Breast epithelium (tissue), 4 donors: ENCODE data around the gene REM2. TPM values are rescaled to one million over a fixed set of nuclear protein-coding genes. Genes with fewer than 3 reads are reported as not detected.

Experiments
- DNase-seq, 2 donors: peaks; one replicate each; pipeline ENCODE4 v3.0.0-alpha.2; 2019; ENCODE audit warnings: low spot score in 2 of 2
- H3K27ac ChIP-seq, 2 donors: fragments of 200-600 bp; sonication (generic) in 1 of 2; one replicate each; pipeline ENCODE4 v1.5.1; 2016 to 2019; ENCODE audit warnings: mild to moderate bottlenecking in 1 of 2
- H3K27me3 ChIP-seq, 2 donors: fragments of 200-600 bp; sonication (generic) in 1 of 2; one replicate each; pipeline versions ENCODE4 v1.5.1 to v1.6.0; 2017 to 2019; ENCODE audit warnings: control low read depth in 1 of 2, mild to moderate bottlenecking in 1 of 2
- H3K36me3 ChIP-seq: fragments of 200-600 bp; one replicate; pipeline ENCODE4 v1.5.1; 2019
- H3K4me1 ChIP-seq, 2 donors: fragments of 200-600 bp; sonication (generic); one replicate each; pipeline ENCODE4 v1.5.1; 2016 to 2019; ENCODE audit warnings: control low read depth in 1 of 2
- H3K4me3 ChIP-seq, 3 donors: fragments of 200-600 bp; sonication (generic); 1 replicate in 2 of 3; 2 replicates in 1 of 3; pipeline ENCODE4 v1.5.1; 2016 to 2019; ENCODE audit warnings: mild to moderate bottlenecking in 3 of 3, moderate library complexity in 2 of 3
- H3K9me3 ChIP-seq, 2 donors: fragments of 200-600 bp; sonication (generic) in 1 of 2; one replicate each; pipeline ENCODE4 v1.5.1; 2016 to 2019; ENCODE audit warnings: control low read depth in 1 of 2
- POLR2A ChIP-seq: fragments of 450-650 bp; IDR thresholded peaks from one replicate; pipeline ENCODE4 v1.6.1; 2016; ENCODE audit warnings: antibody characterized with exemption, mild to moderate bottlenecking, moderate library complexity
- POLR2AphosphoS5 ChIP-seq, 3 donors: sonication (generic); formaldehyde crosslinking; IDR thresholded peaks; one replicate each; pipeline ENCODE4 v1.6.1; 2017; ENCODE audit warnings: antibody characterized with exemption in 3 of 3
- intact Hi-C: fragments of 100-400 bp; cut with DNase I; formaldehyde crosslinking; loops from one replicate; pipeline ENCODE4 v1.15.1; 2023; ENCODE audit warnings: low total_unique reads
- total RNA-seq, 3 donors: library from RNA; depleted of rRNA; stranded (reverse); fragments of >200 nt; gene quantifications; one replicate each; pipeline ENCODE4 v1.1.0, GENCODE V29; 2016
- TF ChIP-seq, protein P1 (sequence below), 3 donors: fragments of 450-650 bp; IDR thresholded peaks; one replicate each; pipeline ENCODE4 v1.5.1; 2016 to 2017; ENCODE audit warnings: antibody characterized with exemption in 3 of 3, mild to moderate bottlenecking in 3 of 3, moderate library complexity in 3 of 3

Gene REM2
- total RNA-seq, 3 donors from 2014 or later: 0.96 to 1.3 (median 1.2) TPM

DNA sequence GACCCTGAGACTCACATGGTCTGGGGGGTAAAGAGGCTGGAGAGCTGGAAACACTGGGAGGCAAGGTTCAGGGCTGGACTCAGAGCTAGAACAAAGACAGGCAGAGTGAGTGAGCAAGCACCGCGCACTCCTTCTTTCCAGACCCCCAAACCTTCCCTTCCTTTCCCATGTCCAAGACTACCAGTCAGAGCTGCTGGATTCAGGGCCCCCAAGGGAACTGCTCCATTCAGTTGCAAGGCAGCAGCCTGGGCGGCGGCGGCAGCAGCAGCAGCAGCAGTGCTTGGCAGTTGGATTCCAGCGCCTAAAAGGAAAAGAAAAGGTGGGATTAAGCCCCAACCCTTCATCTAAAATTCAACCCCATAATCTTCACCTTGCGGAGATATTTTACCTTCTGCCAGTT lies 18.8 kb downstream of the REM2 start:
- intact Hi-C loops: no loop called here

GRCh38 chr14:22903742-22904087 lies 20.7 kb downstream of the REM2 start:
- TF ChIP-seq POLR2A (no peak), POLR2AphosphoS5 (IDR thresholded peaks at IDR 0.05) (no peak)
- TF ChIP-seq, protein P1, sequence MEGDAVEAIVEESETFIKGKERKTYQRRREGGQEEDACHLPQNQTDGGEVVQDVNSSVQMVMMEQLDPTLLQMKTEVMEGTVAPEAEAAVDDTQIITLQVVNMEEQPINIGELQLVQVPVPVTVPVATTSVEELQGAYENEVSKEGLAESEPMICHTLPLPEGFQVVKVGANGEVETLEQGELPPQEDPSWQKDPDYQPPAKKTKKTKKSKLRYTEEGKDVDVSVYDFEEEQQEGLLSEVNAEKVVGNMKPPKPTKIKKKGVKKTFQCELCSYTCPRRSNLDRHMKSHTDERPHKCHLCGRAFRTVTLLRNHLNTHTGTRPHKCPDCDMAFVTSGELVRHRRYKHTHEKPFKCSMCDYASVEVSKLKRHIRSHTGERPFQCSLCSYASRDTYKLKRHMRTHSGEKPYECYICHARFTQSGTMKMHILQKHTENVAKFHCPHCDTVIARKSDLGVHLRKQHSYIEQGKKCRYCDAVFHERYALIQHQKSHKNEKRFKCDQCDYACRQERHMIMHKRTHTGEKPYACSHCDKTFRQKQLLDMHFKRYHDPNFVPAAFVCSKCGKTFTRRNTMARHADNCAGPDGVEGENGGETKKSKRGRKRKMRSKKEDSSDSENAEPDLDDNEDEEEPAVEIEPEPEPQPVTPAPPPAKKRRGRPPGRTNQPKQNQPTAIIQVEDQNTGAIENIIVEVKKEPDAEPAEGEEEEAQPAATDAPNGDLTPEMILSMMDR (IDR thresholded peaks at IDR 0.05): no peak
- intact Hi-C loops: no loop called here
- Histone ChIP-seq H3K27me3 (no peaks in the 10 kb centered on the region), H3K27ac (peak overlapping the region; percentile 67 to 79), H3K36me3 (peaks cover 10% of the 10 kb centered on the region), H3K9me3 (no peaks in the 10 kb centered on the region), H3K4me3 (no peak overlapping the region), H3K4me1 (no peaks in the 10 kb centered on the region)
- no peak for DNase-seq

More for the DNA sequence above, 18.8 kb downstream of the REM2 start:
- Histone ChIP-seq H3K27ac (peak overlapping the region in 1 of 2 donors; percentile 67), H3K4me1 (no peaks in the 10 kb centered on the region), H3K4me3 (no peak overlapping the region), H3K27me3 (no peaks in the 10 kb centered on the region), H3K9me3 (no peaks in the 10 kb centered on the region), H3K36me3 (peaks cover 5% of the 10 kb centered on the region)
- no peak for DNase-seq
- TF ChIP-seq, protein P1 (IDR thresholded peaks at IDR 0.05): no peak
- TF ChIP-seq POLR2A (no peak), POLR2AphosphoS5 (IDR thresholded peaks at IDR 0.05) (no peak)

GRCh38 chr14:22905627-22906026 lies 22.6 kb downstream of the REM2 start:
- TF ChIP-seq, protein P1 (IDR thresholded peaks at IDR 0.05): no peak
- TF ChIP-seq POLR2A (no peak), POLR2AphosphoS5 (IDR thresholded peaks at IDR 0.05) (no peak)
- H3K36me3 ChIP-seq: peaks cover 10% of the 10 kb centered on the region
- no peak overlapping the region for H3K27ac ChIP-seq
- no peaks in the 10 kb centered on the region for H3K27me3 ChIP-seq
- H3K9me3 ChIP-seq: no peaks in the 10 kb centered on the region
- intact Hi-C loops: no loop called here
- no peak for DNase-seq
- no peak overlapping the region for H3K4me3 ChIP-seq
- H3K4me1 ChIP-seq: no peaks in the 10 kb centered on the region

- H3K9me3 ChIP-seq: no peaks in the 10 kb centered on the region
- H3K27ac ChIP-seq: no peak overlapping the region
- peaks cover 10% of the 10 kb centered on the region for H3K36me3 ChIP-seq
- H3K27me3 ChIP-seq: no peaks in the 10 kb centered on the region
- no peak overlapping the region for H3K4me3 ChIP-seq
- DNase-seq: no peak
- intact Hi-C loops: no loop called here
- TF ChIP-seq POLR2AphosphoS5 (IDR thresholded peaks at IDR 0.05) (no peak), POLR2A (no peak)
- TF ChIP-seq, protein P1 (IDR thresholded peaks at IDR 0.05): no peak
- H3K4me1 ChIP-seq: no peaks in the 10 kb centered on the region
Observed at GRCh38 chr14:22906073-22906472, 23.1 kb downstream of the REM2 start.

- Histone ChIP-seq H3K36me3 (peaks cover 10% of the 10 kb centered on the region), H3K9me3 (no peaks in the 10 kb centered on the region), H3K27ac (no peak overlapping the region), H3K4me3 (no peak overlapping the region), H3K27me3 (no peaks in the 10 kb centered on the region), H3K4me1 (no peaks in the 10 kb centered on the region)
- intact Hi-C loops: no loop called here
- DNase-seq: no peak
- TF ChIP-seq, protein P1 (IDR thresholded peaks at IDR 0.05): no peak
- TF ChIP-seq POLR2A (no peak), POLR2AphosphoS5 (IDR thresholded peaks at IDR 0.05) (no peak)
Observed at GRCh38 chr14:22907429-22907828, 24.4 kb downstream of the REM2 start.
